ENCODE measurements around the gene STAT6.

Gene STAT6

DNA sequence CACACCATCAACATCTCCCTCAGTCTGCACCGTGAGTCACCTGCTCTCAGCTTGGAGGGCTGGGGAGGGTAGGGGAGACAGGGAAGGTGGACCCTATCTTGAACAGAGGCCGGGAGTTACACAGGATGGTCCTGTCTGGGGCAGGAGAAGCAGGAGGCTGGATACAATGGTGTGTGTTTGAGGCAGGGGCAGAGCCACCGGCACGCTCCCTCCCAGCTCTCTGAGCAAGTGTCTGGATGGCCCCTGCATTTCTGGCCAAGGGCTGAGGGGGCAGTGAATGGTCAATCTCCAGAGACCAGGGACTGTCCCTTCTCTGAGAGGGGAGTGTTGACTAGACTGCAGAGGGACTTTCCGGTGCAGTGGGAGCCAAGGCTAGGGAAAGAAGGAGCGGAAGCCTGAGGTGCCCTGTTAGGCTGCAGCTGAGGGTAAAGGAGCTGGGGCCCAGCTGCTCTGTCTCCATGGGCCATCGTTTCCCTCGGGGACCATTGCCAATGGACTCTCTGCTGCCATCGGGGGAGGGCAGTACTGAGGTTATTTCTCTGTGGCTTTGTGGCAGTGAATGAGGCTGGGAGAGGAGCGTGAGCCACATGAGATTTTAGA lies 34.4 kb upstream of the STAT6 start:
- DNase-seq = no peak

DNA sequence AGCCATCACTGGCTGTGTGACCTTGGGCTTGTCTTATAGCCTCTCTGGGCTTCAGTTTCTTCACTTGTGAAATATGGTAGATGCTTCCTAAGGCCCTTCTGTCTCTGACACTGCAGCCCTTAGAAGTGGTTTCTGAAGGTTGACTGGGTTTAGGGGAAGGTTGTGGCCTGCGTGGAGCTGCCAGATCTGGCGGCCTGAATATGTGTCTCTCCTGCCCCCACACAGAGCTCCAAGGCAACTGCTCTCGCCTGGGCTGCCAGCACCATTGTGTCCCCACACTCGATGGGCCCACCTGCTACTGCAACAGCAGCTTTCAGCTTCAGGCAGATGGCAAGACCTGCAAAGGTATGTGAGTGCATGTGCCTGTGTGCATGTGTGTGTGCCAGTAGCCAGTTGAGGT lies 32.3 kb upstream of the STAT6 start:
- DNase-seq = no peak

DNA sequence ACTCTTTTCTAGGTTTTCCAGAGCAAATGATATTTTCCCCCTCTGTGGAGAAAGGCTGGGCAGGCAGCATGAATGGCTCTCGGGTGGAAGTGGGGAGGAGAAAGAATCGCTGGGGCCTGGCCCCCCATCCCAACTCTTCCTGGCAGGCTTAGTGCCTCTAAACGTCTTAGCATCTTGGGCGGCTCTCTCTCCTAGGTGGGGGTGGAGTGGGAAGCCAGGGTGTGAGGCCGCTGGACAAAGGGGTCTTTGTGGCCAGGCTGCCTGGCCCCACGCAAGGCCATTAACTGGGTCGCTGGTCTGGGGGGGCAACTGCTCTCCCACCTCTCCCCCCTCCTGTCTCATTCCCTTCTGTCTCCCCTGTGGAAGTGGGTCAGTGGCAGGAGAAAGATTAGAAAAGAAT lies 31.6 kb upstream of the STAT6 start:
- DNase-seq = peak; percentile 68

DNA sequence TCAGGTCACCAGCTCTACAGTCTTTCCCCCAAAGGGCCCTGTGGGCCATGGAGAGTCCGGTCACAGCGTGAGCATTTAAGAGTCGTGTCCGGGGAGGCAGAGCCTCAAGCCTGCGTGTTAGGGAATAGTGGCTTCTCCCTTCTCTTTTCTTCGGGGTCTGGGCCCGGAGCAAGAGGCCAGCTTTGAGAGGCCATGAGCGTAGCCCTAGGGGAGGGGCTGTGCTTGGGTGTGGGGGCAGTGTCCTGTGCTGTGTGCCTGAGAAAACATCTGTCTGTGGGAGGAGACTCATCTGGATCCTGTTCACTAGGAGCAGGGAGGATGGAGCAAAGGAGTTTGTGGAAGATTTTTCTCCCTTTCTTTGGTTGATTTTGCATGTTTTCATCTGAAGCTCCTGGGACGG lies 31.0 kb upstream of the STAT6 start:
- no peak for DNase-seq

DNA sequence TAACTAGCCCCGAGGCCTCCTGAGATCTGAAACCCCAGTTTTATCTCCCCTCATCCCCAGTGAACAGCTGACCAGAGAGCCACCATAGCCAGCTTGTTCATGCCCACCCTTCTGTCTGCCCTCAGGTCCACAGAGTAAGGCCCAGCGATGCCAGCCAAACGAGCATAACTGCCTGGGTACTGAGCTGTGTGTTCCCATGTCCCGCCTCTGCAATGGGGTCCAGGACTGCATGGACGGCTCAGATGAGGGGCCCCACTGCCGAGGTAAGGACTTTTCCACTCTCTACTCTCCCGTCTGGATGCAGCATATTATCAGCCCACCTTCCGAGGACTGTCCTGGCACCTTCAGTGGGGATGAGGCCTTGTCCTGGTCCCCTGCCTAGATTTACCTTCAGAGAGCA lies 30.1 kb upstream of the STAT6 start:
- no peak for DNase-seq

DNA sequence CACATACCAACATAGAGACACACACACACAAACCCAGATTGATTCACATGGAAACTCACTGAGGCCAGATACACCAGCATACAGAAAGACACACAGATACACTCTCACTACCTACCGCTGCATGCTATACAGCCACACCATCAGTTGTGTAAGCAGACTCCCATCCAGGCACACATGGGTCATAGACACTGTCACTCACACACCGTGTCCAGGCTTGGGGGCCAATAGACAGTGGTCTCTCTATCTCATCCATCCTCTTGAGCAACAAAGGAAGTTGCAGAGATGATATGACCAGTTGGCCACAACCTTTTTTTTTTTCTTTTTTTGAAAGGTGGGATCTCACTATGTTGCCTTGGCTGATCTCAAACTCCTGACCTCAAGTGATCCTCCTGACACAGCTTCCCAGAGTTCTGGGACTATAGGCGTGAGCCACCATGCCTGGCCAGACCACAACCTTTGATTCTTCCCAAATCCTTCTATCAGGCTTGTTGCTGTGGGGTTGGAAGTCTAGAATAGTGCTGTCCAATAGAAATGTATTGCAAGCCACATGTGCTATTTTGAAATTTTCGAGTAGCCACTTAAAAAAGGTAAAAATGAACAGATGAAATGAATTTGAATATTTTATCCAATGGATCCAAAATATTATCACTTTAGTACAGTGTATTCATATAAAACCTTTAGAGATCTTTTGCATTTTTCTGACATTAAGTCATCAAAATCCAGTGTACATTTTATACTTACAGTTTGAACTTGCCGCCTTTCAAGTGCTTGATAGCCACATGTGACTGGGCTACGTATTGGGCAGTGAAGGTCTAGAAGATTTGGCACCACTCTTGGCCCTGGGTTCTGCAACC lies 28.9 kb upstream of the STAT6 start:
- no peak for DNase-seq

DNA sequence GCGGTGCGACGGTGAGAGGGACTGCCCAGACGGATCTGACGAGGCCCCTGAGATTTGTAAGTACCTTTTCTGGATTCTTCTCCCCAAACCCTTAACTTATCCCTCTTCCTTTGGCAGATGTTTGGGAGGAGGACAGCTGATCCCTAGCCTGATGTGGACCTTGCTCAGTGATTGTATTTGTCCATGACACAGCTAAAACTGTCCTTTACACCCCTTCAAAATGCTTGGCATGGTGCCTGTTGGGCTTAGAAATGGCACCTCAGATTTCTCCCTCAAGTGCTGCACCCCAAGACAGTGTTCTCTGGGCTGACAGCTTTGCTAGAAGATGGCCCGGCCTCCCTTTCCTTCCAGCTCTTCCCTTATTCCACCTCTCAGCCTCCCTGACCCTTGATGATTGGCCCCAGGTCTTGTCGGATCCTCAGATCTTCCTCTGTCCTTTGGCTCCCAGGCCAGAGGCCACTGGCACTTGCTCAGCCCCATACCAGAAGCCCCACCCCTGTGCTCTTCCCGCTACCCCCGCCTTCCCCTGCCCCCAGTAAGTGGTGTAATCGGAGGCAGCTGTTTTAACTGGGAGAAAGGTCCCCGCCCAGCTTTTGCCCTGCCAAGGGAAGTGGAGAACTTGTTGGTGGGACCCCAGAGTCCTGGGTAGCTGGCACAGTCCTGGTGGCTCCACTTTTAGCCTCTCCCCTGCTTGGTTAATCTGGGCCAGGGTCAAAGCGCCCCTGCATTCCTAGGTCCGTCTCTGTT lies 27.5 kb upstream of the STAT6 start:
- no peak for DNase-seq

DNA sequence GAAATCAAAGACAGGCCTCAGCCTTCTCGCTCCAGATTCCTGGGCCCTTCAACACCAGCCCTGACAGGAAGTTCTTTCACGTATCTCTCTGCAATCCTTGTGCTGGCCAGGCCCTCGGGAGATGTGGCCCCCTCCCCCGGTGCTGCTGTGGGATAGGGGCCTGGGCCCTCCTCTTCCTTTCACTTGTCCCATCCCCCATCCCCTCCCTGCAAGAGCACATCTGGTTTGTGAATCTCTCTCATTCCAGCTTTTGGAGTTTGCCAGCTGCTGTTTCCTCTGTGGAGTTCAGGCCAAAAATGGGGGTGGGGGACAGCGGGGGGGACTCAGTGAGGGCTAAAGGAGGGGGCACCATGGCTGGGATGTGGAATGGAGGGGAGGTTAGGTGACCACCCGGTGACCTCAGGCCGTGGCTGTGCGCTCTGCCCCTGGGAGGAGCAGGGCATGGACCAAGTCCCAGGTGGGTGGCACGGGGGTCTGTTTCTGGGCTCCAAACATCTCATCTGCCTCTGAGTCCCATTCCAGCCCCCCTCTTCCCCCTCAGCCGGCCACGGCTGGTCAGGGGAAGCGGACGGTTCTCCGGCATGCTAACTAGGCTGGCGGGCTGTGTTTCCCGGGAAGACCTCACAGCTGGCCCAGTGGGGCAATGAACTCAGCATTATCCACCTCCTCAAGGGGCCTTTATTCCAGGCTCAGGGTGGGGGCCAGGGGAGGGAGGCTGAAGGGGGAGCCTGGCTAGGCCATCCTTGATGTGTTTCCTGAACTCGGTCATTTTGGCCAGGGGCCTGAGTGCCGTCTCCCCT lies 24.6 kb upstream of the STAT6 start:
- peak; percentile 81 for DNase-seq

DNA sequence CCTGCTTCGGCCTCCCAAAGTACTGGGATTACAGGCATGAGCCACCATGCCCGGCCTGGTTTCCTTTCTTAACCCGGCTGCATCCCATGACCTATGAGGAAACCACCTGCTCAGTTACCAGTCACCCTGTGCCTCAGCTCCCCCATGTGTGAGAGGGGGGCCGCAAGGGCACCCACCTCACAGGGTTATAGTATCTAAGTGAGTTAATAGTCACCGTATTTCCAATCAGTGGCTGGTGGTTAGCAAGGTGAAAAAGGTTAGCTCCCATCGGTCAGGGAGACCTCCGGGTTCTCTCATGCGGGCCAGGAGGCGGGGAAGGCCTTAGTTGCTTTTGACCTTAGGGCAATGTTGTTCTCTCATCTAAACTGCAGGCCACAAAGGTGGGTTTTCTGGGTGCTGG lies 23.8 kb upstream of the STAT6 start:
- no peak for DNase-seq

DNA sequence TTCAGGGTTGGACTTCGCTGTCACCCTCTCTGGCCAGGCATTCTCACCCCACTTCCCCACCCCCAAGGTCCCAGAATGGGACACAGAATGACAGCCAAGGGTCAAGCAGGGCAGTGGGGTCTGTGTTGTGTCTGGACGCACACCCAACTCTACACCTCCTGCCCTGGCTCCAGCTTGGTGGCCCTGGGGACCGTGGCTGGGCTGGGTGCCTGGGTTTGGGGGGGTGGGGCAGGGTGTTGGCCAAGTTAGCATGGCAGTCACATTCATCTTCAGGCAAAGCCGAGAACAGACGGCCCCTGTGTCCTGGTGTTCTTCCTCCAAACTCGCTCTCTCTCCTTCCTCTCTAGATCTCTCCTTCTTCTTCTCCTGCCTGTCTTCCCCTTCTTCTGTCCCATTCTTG lies 22.8 kb upstream of the STAT6 start:
- DNase-seq = no peak

DNA sequence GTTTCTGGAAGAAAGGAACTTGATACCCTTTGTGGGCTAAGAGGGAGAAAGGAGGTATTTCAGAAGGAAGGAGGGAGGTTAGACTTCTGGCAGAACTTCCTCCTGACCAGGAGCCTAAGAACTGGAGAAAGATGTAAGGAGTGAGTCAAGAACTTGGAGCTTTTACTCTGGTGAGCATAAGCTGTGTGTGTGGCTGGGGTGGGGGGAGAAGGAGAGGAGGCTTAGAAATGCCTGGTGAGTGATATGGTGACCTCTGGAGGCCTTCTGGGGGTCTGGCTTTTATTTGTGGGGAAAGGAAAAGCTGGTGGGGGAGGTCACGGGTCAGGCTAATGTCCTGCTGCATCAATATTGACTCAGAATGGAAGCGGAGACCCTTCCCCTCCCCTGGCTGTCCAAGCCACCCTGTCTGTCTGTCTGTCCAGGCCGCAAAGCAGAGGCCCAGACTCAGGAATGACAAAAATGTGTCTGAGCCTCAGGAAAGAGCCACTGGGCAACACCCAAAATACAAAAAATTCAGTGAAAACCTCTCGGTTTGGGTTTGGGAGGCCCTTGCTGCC lies 21.9 kb upstream of the STAT6 start:
- DNase-seq = no peak

DNA sequence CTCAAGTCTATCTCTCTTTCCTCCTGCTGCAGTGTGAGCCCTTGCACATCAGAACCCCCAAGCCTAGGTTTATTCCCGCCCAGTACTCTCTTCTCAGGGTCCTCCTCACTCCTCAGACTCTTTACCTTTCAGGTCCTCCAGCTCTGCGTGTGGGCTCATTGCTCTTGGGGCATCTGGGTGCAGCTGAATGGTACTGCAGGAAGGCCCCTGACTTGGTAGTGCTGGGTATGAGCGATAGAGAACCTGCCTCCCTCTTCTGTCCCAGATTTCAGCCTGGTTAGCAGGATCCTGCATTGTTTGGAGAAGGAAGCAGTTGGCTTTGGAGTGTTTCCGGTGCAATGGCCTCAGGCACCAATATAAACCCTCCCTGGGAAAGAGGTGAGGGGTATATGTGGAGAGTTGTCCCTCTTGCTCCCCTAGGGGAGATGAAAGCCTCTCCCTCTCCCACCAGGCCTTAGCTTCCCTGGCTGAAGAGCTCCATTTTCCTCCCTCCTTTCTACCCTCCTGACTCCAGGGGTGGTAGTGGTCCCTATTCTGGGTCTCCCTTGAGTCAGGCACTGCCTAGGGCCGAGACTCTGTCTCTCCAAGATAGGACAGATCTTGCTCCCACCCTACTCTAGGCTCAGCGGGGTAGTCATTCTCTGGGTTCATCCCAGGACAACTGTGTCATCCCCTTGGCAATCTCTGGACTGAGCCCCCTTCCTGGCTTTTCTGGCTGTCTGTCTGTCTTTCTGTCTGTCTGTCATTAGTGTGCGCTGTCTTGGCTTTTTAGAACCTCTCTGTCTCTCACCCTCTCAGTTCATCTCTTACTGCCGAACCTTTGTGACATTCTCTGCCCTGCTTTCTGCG lies 21.0 kb upstream of the STAT6 start:
- DNase-seq = no peak

DNA sequence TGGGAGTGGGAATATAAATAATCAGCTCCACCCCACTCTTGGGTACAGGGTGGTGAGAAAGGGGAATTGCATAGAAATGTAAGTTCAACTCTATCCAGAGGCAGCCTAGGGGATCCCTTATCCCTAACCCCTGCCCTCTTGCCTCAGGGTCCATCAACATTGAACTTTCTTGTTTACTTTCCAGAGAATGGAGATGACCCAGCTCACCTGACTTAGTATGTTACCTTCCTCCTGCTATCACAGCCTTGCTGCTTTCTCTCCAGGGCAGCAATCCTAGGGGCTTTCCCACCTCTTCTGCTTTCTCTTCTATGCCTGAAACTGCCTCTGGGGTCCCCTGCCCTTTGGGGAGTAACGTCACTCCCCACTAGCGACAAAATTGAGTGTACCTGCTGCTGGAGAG lies 19.8 kb upstream of the STAT6 start:
- no peak for DNase-seq

DNA sequence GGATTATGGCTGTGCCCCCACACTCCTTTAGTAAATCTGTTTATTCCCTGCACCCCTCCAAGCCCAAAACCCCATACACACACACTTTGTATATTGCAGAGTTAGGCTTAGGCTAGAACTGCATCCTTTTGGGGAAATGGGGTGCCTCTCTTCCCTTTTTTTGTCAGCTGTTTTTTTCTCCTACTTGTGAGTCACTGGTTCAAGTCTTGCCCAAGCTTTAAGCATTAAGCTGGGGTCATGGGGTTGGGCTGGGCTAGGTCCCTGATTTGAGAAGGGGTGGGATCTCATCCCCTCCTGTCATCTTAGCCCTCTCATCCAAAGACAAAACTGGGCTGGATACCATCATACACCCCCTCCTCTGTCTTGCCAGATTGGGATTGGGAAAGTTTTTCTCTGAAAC lies 18.7 kb upstream of the STAT6 start:
- DNase-seq = no peak

DNA sequence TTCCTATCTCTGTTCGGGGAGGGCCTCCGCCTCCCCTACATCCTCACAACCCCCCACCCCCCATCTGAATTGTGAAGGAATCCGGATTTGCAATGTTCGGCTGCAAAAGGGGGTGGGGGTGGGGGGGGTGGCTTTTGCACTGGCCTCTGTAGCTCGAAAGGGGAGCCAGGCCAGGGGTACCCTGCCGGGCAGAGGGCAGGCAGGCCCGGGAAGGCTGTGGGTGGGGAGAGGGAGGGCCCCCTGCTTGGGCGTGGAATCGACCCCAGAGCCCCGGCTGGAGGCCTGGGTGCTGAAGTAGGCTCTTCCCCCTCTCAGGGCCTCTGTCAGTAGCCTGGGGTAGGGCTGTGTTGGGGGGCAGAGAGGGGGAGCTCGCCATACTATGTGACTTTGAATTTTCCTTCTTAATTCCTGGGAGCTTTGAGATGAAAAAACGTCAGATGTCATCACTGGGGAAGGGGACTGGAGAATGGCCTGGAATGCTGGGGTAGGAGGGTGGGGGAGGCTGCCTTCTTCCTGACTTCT lies 18.2 kb upstream of the STAT6 start:
- DNase-seq = peak; percentile 41

DNA sequence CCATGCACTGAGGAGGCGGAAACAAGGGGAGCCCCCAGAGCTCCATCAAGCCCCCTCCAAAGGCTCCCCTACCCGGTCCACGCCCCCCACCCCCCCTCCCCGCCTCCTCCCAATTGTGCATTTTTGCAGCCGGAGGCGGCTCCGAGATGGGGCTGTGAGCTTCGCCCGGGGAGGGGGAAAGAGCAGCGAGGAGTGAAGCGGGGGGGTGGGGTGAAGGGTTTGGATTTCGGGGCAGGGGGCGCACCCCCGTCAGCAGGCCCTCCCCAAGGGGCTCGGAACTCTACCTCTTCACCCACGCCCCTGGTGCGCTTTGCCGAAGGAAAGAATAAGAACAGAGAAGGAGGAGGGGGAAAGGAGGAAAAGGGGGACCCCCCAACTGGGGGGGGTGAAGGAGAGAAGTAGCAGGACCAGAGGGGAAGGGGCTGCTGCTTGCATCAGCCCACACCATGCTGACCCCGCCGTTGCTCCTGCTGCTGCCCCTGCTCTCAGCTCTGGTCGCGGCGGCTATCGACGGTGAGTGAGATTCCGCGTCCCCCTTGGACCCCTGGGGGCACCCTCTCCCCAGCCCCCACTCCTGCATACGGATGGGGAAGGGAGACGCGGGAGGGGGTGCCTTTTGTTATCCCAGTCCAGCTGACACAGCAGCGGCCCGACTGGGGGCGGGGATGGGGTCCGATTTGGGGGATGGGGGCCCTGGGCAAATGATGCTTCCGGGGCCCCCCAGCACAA lies 17.5 kb upstream of the STAT6 start:
- peak; percentile 61 for DNase-seq

DNA sequence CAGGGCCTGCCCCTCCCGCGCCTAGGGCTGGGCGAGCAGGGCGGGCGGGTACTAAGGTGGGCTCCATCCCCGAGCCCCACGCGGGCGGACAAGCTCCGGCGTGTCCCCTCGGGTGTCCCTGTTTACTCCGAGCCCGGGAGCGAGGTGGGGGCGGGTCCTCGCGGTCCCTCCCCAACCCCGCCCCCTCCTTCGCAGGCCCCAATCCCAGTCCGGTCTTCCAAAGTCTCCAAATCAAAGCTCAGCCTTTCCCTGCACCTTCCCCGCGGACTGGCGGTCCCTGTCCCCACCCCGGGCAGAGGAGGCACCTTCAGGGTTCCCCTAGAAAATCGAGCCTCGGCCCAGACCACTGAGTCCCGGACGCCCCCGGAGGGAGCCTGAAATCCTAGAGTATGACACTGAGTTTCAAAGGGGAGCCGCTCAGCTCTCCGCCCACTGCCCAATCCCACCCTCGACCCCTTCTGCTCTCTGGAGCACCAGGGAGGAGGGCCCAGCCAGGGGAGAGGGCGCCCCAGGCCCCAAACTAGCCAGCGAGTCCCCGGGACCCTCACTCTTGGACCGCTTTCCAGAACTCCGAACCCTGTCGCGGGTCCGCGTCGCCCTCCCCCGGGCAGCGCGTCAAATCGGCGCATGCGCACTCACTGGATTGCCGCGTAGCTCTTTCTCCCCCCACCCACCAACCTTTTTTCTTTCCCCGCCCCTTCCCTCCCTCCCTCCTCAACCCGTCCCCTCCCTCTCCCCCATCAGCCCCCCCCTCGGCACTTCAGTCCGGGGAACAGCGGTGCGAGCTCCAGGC lies 16.8 kb upstream of the STAT6 start, which contains the start of gene LRP1:
Gene LRP1, plus strand, starts transcription at position 758 of the 793 bp plus-strand sequence. CDS start 482 bp downstream, outside the sequence.
- peak; percentile 95 for DNase-seq

DNA sequence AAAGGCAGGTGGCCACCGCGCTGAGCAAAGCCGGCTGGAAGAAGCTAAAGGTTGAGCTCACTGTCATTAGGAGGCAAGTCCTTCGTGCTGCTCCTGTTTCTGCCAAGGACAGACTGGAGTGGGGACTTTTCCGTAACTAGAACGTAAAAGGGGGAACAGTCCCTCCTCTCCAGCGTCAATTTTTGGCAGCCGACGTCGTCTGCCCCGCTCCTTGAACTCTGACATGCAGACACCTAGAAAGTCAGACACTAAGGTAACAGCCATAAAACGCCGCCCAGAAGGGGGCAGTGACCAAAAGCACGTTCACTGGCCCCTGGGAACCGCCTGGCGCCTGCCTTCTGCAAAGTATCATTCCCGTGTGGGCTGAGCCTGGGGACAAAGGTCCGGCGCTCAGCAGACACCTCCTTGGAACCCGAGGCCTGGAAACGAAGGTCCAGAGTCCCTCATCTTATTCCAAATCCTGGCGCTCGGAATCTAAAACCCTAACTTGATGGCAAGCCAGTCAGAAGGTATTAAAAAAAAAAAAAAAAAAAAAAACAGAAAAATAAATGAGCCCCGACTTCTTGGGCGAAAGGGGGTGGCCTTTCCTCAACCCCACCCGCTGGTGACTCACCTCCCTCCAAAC lies 16.1 kb upstream of the STAT6 start:
- DNase-seq = no peak

DNA sequence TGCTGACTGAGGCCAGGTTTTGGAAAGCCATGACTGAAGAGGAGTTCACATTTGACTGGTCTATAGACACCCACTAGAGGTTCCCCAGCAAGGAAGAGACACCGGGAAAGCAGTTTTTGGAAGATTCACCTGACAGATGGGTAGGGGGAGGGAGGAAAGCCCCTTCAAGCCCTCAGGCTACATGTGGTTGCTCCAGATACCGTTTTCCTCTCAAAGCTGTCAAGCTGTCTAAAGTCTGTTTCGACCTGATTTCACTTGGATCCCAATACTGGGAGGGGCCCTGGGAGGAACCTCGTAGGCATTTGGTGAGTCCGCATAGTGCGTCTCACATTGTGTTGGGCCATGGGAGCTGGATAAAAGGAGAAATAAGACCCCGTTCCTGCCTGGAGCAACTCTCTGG lies 15.4 kb upstream of the STAT6 start:
- no peak for DNase-seq
